Fibroblast of mammary gland (primary cell): ENCODE results near the gene PLAC1.

Source experiments
- DNase-seq: peaks from one replicate; pipeline ENCODE4 v3.0.0-alpha.2; 2010; ENCODE audit warnings: low read depth
- H3K4me3 ChIP-seq: 2 replicates; pipeline ENCODE4 v1.5.1; 2011; ENCODE audit warnings: low read depth, mild to moderate bottlenecking, low read length, moderate library complexity; ENCODE audit not compliant: control insufficient read depth
- TF ChIP-seq, protein P1 (sequence below): conservative IDR thresholded peaks from 2 replicates; pipeline ENCODE4 v1.5.1; 2011; ENCODE audit warnings: low read depth, low read length, inconsistent platforms; ENCODE audit not compliant: control insufficient read depth, insufficient read depth

PLAC1 gene

DNA sequence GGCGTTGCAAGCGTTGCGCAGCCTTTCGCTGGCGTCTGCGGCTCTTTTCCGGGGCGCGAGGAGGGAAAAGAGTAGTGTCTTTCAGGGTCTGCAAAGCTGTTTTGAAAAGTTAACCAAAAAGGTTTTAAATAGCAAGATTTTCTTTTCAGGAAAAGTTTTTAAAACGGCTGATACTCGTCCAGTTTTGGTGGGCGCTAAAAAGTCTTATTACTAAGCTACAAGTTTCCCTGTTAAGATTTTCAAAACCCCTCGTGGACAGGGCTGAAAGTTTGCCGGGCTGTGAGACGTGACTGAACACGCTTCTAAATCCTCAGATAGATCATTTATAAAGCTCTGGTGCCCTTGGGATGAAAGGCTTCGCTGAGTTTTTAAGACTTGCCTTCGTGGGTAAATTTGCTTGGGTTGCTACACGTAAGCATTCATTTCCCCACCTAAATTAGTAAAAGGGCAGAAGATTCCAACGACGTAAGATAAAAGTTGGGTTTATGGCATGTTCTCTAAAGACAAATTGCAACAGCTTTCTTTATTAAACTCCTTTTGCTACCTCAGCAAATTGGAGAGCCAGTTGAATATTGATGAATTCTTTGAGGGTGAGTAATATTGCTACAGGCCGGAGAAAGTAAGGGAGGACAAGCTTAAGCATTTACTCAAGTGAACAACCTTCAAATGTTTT lies 106.8 kb downstream of the PLAC1 start:
- TF ChIP-seq, protein P1, sequence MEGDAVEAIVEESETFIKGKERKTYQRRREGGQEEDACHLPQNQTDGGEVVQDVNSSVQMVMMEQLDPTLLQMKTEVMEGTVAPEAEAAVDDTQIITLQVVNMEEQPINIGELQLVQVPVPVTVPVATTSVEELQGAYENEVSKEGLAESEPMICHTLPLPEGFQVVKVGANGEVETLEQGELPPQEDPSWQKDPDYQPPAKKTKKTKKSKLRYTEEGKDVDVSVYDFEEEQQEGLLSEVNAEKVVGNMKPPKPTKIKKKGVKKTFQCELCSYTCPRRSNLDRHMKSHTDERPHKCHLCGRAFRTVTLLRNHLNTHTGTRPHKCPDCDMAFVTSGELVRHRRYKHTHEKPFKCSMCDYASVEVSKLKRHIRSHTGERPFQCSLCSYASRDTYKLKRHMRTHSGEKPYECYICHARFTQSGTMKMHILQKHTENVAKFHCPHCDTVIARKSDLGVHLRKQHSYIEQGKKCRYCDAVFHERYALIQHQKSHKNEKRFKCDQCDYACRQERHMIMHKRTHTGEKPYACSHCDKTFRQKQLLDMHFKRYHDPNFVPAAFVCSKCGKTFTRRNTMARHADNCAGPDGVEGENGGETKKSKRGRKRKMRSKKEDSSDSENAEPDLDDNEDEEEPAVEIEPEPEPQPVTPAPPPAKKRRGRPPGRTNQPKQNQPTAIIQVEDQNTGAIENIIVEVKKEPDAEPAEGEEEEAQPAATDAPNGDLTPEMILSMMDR = no peak
- peak; percentile 72 for DNase-seq
- peak overlapping the region; percentile 1 for H3K4me3 ChIP-seq

DNA sequence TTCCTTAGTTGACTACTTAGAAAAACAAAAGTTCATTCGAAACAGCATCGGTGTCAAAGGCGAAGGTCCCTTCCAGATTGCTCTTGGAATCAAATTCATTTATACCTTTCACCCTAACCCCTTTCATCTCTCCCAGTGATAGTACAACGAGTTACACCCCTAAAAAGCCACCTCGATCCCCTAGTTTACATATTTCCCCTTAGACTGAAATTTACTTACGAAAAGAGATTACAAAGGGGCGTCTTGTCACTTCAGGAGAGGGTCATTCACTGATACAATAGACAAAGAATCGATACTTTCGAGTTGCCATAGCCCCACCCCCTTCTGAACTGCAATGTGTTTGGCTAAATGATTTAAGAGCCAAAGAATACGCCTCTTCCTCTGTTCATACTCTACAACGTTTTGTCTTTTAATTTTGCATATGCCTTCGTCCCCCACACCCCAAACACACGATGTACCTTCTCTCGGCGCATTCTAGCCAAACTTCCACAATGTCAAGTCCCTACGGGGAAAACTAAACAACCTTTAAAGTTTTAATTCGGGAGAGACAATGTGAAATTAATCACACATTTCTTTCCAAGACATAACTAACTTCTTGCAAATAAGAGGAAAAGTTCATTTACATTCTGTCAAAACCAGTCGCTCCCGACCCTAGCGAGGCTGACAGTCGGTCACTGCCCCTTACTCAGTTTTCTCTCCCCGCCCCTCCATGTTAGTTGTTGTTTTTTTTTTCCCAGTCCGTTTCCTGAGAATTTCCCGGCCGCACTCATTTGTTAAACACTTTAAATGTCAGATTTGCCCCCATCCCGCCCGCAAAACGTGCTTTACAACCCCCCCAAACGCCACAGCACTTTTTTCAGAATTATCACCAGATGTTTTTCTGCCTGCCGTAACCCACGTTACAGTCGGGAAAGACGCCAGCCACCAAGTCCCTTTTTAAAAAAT lies 109.7 kb downstream of the PLAC1 start:
- peak overlapping the region; percentile 65 for H3K4me3 ChIP-seq
- DNase-seq = peak; percentile 39
- TF ChIP-seq, protein P1 = no peak

DNA sequence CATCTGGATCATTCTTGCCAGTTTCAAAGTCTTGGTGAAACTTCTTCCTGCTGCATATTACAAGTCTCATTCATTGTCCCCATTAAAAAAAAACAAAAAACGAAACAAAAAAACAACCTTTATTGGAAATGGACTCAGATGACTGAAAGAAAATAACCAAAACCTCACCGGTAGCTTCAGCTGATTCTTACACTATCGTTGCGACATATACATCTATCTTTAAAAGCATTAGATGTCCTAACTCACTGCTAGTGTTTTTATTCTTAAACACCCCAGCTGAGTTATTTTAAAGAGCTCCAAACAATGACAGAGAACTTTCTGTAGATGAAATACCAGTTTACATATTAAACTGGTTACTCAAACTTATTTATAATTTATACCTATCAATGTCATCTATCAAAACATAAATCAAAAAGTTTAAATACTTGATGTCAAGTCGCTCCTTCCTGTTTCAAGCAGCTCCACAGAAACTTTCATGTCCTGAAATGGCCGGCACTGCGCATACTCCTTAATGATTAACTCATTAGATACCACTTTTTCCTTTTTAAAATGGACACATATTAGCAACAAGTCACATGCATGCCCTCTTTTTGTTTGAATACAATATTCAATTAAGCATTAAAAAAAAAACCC lies 111.1 kb downstream of the PLAC1 start:
- H3K4me3 ChIP-seq = peak overlapping the region; percentile 65
- DNase-seq = peak; percentile 49
- TF ChIP-seq, protein P1 = no peak

DNA sequence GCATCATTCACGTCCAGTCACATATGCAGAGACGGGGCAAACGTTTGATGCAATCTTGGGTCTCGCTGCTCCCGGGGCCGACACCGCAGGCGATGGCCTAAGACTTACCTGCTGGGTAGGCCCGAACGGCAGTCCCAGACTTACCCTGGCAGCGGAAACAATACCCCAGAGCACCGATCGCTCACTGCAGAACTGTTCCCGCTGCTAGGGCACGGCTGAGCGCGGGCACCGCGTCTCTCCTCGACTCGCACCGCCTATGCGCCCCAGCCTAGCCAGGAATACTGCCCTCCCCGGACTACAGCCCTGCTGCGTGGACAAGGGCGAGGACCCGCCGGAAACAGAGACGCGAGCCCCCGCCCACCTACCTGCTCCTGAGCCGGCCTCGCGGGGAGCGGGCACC lies 112.1 kb downstream of the PLAC1 start:
- peak overlapping the region; percentile 65 for H3K4me3 ChIP-seq
- TF ChIP-seq, protein P1 = no peak
- no peak for DNase-seq

DNA sequence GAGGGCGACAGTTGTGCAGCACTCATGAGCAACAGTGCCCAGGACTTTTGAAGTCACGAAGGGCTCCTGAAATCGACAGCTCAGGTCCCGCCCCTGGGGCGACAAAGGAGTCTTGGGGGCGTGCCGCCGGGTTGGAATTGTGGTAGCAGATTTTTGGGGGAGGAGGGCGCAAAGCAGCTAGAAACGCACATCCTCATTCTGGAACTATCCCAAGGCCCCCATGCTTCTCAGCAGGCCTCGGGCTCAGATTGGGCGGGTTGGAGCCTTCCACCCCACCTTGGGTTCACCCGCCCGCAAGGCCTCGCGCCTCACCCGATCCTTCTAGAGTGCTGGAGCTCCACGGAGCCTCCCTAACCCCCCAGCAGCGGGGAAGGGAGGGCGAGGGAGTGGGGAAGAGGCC lies 112.8 kb downstream of the PLAC1 start:
- peak; percentile 53 for DNase-seq
- H3K4me3 ChIP-seq = peak overlapping the region; percentile 4
- TF ChIP-seq, protein P1 = no peak

DNA sequence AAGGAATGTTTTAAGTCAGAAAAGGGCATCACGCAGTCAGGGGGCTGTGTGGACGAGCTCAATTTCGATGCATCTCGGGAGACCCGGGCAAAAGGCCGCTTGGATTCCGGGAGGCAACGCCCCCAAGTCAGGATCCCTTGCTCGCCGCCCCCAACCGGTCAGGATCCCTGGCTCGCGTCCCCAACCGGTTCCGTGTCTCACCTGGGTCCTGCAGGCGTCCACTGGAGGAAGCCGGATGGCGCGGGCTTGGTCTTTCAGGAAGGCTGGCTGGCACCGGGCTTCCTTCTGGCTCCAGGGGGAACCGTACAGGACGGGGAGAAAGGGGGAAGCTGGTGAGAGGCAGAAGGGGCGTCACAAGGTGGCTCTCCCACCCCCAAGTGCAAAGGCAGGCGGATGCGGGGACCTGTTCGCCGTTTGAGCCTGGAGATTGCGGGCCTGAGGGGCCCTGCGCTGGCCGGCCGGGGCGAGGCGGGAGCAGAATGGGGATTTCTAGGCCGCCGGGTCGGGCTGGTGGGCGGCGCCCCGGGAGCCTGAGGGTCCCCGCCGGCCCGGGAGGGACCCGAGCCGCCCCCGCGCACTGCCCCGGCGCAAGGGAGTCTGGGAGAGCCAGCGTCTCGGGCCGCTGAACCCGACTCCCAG lies 113.6 kb downstream of the PLAC1 start:
- no peak for DNase-seq
- H3K4me3 ChIP-seq = no peak overlapping the region
- TF ChIP-seq, protein P1 = no peak
